Measurements from ENCODE around the gene MRPL12. TPM values are rescaled to one million over a fixed set of nuclear protein-coding genes. Genes with fewer than 3 reads are reported as not detected.

MRPL12 gene
- total and polyA plus RNA-seq, 2 of the 13 experiments (the other 11 are each of a cell fraction or from before 2014, with no cell fraction given) = 39.1 to 94.1 TPM

DNA sequence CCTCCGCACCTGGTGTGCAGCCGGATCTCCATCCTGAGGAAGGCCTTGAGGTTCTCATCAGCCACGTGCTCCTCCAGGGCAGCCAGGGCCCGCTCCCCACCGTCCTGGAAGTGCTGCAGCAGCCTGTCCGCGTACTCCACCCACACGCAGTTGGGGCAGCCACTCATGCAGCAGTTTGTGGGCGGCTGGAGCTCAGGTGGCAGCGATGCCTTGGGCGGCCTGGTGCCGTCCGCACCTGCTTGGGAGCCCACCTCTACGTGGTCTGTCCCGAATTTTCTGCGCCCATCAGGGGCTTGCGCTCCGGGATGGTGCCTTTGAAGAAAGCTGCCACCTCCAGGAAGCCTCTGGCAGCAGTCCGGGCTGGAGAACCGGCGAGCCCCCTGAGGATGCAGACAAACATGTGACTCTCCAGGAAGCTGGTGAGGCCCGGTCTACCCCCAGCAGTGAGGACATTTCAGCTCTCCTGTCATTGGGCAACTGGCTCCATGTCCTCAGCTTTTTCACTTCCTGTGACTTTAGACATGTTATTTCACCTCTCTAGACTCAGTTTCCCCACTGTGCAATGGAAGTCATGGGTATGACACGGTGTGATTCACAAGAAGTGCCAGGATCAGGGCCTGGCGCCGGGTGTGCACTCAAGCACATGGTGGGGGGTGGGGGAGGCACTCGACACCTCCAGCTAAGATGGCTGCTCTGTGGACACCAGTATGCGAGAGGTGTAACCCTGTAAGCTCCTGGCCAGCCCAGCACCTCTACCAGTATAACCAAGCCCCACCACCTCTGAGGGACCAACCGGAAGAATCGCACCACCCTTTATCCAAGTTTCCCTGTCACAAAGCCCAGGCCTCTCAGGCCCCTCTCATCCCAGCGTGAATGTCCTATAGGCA, 37.7 kb upstream of the MRPL12 start (continued):
- TF ChIP-seq MAFF (IDR thresholded peaks at IDR 0.05; ENCODE audit: low read depth, low read length) (no peak), ZNF777 (CRISPR knock-in tag; IDR thresholded peaks at IDR 0.05) (no peak), ZSCAN31 (CRISPR knock-in tag; IDR thresholded peaks at IDR 0.05; ENCODE audit: low read depth) (no peak), MAFG (CRISPR knock-in tag; IDR thresholded peaks at IDR 0.05) (no peak), RFXANK (CRISPR knock-in tag; IDR thresholded peaks at IDR 0.05) (no peak), TBX3 (IDR thresholded peaks at IDR 0.05; ENCODE audit: borderline replicate concordance) (peak; percentile 70; the same call in 1 of the 2 replicates), MXD4 (CRISPR knock-in tag; IDR thresholded peaks at IDR 0.05) (0 out of 2 replicates have a peak, but pooled peaks have one; percentile 8), ZNF235 (CRISPR knock-in tag; IDR thresholded peaks at IDR 0.05; ENCODE audit: borderline replicate concordance) (no peak; the same call in 1 of the 2 replicates), CHD4 (IDR thresholded peaks at IDR 0.05; ENCODE audit: borderline replicate concordance, low read length) (no peak), ZNF33A (CRISPR knock-in tag; IDR thresholded peaks at IDR 0.05; ENCODE audit: borderline replicate concordance) (no peak), ATF7-NPFF (CRISPR knock-in tag; IDR thresholded peaks at IDR 0.05; ENCODE audit: low read depth) (no peak; the same call in 1 of the 2 replicates)
- TF ChIP-seq, protein P1, sequence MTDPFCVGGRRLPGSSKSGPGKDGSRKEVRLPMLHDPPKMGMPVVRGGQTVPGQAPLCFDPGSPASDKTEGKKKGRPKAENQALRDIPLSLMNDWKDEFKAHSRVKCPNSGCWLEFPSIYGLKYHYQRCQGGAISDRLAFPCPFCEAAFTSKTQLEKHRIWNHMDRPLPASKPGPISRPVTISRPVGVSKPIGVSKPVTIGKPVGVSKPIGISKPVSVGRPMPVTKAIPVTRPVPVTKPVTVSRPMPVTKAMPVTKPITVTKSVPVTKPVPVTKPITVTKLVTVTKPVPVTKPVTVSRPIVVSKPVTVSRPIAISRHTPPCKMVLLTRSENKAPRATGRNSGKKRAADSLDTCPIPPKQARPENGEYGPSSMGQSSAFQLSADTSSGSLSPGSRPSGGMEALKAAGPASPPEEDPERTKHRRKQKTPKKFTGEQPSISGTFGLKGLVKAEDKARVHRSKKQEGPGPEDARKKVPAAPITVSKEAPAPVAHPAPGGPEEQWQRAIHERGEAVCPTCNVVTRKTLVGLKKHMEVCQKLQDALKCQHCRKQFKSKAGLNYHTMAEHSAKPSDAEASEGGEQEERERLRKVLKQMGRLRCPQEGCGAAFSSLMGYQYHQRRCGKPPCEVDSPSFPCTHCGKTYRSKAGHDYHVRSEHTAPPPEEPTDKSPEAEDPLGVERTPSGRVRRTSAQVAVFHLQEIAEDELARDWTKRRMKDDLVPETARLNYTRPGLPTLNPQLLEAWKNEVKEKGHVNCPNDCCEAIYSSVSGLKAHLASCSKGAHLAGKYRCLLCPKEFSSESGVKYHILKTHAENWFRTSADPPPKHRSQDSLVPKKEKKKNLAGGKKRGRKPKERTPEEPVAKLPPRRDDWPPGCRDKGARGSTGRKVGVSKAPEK (CRISPR knock-in tag; IDR thresholded peaks at IDR 0.05; ENCODE audit: borderline replicate concordance) = no peak
- TF ChIP-seq, protein P2, sequence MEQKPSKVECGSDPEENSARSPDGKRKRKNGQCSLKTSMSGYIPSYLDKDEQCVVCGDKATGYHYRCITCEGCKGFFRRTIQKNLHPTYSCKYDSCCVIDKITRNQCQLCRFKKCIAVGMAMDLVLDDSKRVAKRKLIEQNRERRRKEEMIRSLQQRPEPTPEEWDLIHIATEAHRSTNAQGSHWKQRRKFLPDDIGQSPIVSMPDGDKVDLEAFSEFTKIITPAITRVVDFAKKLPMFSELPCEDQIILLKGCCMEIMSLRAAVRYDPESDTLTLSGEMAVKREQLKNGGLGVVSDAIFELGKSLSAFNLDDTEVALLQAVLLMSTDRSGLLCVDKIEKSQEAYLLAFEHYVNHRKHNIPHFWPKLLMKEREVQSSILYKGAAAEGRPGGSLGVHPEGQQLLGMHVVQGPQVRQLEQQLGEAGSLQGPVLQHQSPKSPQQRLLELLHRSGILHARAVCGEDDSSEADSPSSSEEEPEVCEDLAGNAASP (CRISPR knock-in tag; IDR thresholded peaks at IDR 0.05; ENCODE audit: borderline replicate concordance) = no peak
- TF ChIP-seq, protein P3, sequence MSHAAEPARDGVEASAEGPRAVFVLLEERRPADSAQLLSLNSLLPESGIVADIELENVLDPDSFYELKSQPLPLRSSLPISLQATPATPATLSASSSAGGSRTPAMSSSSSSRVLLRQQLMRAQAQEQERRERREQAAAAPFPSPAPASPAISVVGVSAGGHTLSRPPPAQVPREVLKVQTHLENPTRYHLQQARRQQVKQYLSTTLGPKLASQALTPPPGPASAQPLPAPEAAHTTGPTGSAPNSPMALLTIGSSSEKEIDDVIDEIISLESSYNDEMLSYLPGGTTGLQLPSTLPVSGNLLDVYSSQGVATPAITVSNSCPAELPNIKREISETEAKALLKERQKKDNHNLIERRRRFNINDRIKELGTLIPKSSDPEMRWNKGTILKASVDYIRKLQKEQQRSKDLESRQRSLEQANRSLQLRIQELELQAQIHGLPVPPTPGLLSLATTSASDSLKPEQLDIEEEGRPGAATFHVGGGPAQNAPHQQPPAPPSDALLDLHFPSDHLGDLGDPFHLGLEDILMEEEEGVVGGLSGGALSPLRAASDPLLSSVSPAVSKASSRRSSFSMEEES (CRISPR knock-in tag; IDR thresholded peaks at IDR 0.05) = peak; percentile 57; the same call in 1 of the 2 replicates
- TF ChIP-seq, protein P4, sequence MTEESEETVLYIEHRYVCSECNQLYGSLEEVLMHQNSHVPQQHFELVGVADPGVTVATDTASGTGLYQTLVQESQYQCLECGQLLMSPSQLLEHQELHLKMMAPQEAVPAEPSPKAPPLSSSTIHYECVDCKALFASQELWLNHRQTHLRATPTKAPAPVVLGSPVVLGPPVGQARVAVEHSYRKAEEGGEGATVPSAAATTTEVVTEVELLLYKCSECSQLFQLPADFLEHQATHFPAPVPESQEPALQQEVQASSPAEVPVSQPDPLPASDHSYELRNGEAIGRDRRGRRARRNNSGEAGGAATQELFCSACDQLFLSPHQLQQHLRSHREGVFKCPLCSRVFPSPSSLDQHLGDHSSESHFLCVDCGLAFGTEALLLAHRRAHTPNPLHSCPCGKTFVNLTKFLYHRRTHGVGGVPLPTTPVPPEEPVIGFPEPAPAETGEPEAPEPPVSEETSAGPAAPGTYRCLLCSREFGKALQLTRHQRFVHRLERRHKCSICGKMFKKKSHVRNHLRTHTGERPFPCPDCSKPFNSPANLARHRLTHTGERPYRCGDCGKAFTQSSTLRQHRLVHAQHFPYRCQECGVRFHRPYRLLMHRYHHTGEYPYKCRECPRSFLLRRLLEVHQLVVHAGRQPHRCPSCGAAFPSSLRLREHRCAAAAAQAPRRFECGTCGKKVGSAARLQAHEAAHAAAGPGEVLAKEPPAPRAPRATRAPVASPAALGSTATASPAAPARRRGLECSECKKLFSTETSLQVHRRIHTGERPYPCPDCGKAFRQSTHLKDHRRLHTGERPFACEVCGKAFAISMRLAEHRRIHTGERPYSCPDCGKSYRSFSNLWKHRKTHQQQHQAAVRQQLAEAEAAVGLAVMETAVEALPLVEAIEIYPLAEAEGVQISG (CRISPR knock-in tag; IDR thresholded peaks at IDR 0.05) = no peak
- TF ChIP-seq, protein P5, sequence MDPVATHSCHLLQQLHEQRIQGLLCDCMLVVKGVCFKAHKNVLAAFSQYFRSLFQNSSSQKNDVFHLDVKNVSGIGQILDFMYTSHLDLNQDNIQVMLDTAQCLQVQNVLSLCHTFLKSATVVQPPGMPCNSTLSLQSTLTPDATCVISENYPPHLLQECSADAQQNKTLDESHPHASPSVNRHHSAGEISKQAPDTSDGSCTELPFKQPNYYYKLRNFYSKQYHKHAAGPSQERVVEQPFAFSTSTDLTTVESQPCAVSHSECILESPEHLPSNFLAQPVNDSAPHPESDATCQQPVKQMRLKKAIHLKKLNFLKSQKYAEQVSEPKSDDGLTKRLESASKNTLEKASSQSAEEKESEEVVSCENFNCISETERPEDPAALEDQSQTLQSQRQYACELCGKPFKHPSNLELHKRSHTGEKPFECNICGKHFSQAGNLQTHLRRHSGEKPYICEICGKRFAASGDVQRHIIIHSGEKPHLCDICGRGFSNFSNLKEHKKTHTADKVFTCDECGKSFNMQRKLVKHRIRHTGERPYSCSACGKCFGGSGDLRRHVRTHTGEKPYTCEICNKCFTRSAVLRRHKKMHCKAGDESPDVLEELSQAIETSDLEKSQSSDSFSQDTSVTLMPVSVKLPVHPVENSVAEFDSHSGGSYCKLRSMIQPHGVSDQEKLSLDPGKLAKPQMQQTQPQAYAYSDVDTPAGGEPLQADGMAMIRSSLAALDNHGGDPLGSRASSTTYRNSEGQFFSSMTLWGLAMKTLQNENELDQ (CRISPR knock-in tag; IDR thresholded peaks at IDR 0.05; ENCODE audit: borderline replicate concordance) = no peak

Data from HepG2 (cell line).